Activated effector memory CD4-positive, alpha-beta T cell treated with Interleukin-2 at 50 U/mL for 16 hours (primary cell): ENCODE data around the gene ETV6.

Experiments used
- DNase-seq: peaks from one replicate; pipeline ENCODE4 v3.0.0-alpha.2; 2020

Gene ETV6

DNA sequence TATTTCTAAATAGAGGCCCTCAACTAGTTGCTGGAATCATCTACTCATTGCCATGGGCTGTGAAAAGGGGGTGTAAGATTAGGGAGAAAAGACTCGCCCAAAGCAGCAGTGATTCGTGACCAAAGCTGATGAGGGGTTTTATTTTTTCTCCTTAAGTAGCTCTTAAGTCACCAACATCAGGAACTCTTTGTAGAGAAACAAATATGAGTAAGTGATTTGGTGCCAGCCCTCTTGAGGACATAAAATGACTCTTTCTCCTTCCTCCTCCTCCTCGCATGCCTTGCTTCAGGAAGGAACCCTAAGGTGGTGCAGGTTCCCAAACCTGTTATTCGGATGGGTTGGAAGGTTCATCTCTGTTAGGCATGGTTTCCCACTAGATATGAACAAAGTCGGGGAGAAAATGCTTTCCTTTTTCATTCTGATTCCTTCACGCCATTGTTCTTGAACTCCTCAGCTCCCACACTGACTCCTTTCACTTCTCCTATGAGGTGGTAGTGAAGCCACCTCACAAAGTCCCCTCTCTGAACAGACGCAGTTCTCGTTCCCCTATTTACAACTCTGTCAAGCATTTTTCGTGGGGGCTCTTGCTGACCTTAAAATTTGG, 113.4 kb downstream of the ETV6 start:
- DNase-seq, result no peak

DNA sequence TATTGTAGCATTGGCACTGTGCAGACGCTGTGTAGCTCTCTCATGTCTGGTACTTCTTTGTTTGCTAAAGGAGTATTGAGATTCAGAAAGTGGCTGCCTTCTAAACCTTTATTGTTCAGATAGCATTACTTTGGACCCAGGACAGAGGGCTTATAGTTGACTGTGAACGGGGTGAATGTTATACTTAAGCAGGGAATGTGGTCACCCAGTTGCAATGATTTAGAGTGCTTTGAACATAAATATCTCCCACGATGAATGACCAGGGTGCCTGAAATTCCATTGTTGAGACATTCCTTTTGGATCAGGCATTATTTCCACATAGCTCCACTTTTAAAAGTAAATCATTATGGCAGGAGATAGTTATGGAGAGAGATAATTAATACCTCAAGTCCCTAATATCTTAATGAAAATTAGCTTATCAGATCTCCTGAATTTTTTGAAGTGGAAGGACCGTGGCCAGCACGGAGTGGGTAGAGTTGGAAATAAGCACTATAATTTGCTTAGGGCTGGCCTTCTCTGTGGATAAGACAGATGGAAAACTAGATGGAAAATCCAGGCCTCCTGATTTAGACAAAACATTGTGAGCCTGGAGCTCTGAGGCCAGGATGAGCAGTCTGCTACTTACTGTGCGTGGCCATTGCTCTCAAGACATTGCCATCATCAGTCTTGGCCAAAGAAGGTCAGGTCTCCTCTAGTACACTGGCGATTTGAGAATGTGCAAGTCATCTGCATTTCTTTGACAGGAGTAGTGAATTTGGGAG, 114.5 kb downstream of the ETV6 start:
- no peak for DNase-seq

DNA sequence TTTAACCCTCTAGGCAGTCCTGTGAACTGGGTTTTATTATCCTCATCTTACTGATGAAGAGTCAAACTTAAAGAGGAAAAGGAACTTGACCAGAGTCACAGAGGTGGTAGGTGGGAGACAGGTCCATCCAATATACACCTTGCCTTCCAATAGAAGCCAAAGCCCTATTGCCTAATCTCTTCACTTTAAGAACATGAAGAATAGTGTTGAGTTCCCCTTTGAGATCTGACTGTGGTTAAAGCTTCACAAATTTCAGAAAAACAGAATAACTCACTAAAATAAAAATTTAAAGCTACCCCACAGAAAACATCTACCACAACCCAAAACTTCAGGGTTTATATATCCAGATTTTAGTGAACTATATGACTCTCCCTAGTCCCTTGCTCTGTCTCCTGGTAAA, 115.4 kb downstream of the ETV6 start:
- no peak for DNase-seq

DNA sequence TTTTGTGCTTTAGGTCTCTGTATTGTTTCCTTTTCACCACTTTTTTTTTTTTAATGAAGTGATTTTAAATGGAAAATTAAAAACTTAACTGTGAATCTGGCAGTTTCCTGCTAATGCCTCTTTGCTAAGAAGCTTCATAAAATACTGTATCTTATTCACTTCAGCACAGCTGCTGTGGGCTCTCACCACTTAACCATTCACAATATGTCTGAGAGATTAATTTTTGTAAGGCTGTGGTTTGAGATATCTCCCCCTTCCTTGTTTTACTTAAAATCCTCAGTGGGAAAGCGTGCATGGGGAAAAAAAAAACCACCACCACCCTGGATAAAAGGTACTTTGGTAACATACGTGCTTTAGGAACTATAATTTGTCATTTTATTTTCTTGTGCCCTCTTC, 115.9 kb downstream of the ETV6 start:
- no peak for DNase-seq

DNA sequence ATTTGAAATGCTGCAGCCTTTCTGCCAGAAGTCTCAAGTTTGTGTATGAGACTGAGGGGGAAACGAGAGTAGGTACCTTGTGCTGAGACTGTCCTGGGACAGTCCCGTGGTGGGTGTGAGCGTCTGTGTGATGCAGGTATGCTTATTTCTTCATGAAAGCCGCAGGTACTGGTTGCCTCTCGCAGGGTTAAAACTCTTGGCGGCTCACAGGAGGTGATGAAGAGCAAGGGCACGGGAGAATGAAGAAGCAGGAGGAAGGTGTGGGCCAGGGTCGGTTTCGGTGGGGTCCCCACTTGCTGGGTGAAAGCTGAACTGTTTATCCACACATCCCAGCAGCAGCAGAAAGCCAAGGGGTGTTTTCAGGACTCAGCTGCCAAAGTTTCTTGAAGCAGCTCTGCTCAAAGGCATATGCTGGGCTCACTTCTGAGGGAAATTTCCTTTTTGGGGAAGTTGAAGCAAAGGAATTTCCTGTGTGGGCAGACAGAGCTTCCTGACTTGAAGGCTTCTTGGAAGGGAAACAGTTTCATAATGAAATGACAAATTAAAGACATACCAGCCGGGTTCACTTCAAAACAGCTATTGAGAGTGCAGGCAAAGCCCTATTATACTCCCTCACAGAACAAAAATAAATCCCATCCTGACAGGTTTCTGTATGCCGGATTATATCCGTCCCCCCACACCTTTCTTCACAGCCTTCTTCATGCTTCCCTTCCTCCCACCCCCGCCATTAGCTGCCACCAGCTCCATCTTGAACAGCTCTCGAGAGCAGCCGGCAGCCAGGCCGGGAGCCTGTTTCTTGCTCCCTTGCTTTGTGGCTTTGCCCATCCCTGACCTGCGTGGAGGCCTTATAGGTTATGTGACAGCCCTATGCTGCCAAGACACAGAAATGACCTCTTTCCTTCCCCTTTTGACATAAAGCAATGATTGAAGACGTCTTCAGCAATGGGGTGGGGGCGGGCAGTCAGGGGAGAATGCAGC, 116.6 kb downstream of the ETV6 start:
- DNase-seq, result peak; percentile 2

DNA sequence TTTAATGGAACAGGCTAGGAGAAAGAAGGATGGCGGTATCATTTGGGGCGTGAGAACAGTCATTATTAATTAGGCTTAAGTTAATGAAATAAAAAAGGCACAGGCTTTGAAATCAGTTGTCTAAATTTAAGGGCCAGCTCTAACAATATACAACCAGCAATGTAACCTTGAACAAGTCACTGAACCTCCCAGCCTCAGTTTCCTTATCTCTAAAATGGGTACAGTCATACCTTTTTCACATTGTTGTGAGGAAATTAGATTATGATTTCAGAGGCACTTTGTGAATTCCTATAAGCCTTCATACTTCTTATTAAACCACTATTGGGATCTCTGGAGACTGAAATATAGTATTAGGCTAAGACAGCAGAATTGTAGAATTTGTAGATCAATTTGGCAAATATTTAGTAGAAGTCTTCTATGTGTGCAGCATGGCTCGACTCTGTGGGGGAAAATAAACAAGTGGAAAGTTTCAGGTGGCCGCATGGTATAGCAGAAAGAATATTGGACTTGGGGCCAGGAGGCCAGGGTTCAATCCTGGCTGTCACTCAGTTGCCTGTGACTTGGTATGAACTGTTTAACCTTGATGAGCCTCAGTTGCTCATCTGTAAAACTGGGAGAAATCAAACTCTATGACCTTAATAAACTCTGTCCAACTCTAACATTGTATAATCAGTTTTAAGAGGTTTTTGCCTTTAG, 117.7 kb downstream of the ETV6 start:
- DNase-seq, result no peak

DNA sequence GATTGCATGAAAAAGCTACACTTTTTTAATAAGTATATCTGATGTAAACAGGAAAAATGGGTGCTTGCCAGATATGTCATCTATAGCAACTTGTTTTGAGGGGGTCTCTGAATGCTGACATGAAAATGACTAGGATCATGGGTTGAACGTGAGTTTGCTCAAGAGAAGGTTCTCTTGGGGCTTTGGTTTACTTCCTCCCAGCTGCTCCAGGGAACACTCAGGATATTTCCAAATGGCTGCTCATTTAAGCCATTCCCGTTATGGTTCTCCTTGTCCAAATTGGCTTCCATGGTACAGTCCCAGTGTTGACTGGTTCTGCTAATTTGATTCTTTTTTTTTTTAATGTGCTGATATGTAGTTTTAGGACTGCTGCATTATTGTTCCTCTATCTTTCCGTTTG, 118.3 kb downstream of the ETV6 start:
- DNase-seq, result no peak

DNA sequence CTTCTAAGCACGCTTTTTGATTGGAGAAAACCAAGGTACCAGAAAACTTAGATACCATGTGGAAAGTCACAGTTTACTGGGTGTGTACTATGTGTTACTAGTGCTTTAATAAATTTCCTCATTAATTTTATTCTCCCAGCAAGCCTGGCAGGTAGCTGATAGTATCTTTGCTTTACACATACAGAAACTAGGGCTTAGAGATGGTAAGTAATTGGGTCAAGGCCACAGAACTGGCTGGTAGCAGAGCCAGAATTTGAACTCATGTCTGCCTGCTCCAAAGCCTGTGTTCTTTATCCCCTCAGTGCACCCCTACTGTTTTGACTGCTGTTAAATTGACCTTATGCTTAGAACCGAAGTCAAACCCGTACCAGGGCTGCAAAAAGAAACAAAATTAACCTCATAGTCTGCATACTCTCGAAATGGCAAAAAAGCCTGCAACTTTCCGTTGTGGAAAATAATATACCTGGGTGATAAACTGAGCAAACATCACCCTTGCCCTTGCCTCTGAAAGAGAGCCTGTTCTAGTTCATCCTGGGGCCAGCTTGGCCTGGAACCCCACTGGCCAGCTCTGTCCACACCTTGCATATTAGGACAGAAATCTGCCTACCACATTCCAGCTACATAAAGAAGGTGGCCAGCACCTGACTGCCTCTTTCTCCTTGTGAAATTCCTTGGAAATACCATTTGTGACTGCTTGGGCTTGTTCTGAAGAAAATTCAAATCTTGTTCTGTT, 118.9 kb downstream of the ETV6 start:
- no peak for DNase-seq

DNA sequence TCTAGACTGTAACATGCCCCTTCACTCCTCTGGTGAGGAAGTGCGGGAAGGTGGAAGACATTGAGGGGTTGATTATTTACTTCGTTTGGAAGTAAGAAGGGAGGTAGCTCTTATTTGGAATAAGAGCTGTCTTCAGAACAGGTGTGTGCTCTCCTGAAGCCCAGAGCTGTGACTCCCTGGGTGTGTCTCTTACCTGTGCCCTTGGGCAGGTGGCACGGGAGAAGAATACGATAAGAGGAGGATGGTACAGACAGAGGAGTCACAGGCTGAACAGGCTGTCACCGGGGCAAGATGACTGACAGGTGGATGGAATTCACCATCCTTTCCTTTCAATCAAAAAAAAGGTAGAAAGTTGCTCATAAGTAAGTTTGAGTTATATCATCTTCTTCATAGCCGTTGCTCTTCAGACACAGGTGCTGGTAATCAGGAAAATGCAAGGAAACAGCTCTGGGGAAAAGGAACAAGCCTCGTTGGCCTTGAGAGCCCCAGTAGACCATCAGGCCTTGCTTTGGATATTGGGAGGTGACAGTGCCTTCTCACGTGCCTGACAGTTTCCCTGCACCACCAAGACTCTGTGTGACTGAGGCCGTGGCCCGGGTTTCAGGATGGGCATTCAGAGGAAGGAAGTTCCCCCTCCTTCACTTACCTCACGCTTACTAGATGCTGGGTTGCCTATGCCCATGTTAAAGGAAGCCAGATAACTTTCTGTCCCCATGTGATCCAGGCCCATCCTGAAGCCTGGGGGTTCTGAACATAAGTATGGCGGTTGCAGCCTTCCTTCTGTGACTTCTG, 120.4 kb downstream of the ETV6 start:
- DNase-seq, result peak; percentile 2

DNA sequence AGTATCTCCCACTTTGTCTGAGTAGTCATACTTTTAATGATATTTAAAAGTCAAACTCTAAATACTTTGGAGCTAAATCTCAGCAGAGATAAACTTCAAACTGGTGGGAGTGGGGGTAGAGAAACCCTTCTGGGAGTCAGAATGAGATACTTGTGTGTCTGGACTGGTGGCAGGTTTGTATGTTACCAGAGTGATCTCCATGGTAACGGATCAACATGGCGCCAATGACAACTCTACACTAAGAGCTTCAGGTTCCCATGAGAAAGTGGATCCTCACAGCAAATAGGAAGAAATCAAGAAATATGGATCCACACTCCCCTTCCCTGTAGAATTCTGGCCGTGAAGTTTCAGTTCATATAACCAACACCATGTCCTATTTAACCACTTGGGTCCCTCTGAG, 121.9 kb downstream of the ETV6 start:
- no peak for DNase-seq

DNA sequence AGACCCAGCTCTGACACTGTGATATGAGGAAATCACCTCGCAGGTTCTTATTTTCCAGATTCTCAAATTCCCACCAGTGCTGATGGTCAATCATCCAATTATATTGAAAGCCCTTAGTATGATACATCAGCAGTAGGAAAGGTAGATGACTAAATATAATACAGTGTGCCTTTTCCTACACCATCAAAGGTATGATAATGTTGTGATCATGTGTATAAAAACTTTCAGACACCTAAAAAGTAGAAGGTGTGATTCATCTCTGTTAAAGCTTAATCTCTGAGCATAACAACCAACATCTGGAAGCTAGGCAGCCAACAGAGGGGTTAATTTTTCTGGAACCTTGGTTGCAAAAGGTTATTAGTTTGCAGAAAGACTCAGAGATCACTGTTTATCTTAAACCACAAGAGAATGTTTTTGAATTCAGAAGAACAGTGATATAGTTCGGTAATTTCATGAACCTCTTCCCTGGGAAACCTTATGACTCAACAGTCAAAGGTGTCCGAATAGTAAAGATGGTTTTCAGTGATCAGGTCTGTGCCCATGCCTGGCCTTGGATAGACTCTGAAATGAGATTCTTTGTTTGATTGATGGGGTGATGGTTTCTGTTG, 122.5 kb downstream of the ETV6 start:
- DNase-seq, result no peak

DNA sequence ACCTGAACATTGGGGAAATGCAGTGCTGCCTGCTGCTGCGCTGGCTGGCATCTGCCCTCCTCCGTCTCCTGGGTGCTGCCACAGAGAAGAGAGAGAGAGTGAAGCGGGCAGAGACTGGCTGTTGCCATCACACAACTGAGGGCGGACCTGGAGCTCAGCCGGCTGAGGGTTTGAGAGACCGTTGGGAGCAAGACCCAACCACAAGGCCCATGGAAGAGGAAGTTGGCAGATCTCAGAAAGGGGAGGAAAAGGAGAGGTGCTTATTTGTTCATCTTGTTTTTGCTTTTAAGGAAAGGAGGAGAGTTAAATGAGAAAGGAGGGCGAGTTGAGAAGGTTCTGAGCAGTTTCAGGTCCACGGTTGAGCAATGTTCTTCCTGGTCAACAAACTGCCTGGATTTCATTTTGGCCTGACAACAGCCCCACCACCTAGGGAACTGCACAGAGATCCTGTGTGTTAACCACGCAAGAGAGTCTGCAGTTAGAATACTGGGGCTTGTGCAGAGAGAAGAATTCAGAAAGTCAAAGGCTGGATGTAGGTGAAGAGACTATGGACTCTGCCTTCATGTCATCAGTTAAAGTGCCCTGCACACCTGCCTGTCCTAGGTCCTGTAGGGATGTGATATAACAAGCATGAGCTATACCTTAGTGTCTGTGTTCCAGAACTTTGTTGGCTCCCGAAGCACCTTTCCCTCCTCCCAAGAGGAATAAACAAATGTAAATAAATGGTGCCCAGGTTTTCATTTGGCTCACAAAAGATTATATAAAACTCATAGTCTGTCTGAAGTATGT, 124.6 kb downstream of the ETV6 start:
- no peak for DNase-seq

DNA sequence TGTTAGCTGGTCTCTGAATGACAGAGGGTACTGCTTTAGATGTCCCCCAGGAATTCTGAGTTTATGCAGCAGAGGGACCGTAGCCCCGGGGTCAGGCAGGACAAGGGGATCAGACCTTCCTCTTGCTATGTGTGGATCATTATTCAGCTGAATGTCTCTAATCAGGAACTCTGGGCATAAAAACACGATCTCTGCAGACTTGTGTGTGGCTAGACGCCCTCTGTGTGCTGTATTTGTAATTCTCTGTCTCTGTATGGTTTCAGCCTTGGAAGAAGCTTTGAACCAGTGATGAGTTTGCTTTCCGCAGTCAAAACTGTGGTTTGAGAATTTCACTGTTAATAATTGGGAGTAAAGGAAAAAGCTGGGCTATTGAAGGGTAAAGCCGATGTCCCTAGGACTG, 125.3 kb downstream of the ETV6 start:
- no peak for DNase-seq

DNA sequence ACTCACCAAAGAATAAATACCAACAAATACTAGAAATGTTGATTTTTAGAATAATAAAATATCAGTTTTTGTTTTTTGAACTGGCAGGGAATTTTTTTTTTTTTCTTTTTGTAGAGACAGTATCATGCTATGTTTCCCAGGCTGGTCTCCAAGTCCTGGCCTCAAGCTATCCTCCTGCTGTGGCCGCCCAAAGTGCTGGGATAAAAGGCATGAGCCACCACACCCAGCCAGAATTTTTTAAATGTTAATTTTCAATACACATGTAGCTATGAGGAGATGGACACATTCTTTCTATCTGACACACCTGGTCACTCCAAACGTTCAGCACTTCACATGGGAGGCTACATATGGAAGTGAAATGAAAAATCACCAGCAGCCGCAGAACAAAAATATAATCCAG, 126.8 kb downstream of the ETV6 start:
- DNase-seq, result no peak

DNA sequence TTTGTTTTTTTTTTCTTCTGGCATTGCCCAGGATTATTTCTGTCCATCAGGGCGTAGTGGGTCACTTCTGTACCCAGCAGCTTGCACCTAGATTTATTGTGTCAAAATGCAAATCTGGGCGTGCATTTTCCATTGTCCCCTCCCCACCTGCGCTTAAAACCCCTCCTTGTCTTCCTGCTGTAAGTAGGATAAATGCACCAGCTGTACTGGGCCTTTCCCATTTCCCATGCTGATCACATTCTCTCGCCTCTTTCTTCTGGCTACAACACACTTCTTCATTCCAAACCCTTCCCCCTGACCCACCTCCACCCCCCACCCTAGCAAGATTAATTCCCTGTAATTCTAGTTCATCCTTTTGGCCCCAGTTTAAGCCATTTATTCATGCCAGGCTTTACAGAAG, 128.0 kb downstream of the ETV6 start:
- DNase-seq, result no peak

DNA sequence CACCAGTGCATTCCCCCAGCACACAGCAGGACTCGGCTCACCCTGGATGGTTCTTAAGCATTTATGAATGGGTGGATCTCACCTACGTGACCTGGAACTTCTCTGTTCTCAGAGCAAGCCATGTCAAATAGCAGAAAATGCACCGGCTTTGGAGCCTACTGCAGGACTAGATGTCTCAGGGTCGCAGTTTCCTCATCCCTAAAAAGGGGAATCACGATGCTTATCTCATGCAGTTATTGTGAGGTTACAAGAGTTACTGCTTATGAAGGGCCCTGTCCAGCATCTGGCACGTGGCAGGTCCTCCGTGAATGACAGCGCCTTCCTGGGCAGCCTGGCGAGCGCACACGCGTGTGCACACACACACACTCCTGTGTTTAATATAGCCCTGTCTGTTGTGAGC, 128.5 kb downstream of the ETV6 start:
- DNase-seq, result no peak

DNA sequence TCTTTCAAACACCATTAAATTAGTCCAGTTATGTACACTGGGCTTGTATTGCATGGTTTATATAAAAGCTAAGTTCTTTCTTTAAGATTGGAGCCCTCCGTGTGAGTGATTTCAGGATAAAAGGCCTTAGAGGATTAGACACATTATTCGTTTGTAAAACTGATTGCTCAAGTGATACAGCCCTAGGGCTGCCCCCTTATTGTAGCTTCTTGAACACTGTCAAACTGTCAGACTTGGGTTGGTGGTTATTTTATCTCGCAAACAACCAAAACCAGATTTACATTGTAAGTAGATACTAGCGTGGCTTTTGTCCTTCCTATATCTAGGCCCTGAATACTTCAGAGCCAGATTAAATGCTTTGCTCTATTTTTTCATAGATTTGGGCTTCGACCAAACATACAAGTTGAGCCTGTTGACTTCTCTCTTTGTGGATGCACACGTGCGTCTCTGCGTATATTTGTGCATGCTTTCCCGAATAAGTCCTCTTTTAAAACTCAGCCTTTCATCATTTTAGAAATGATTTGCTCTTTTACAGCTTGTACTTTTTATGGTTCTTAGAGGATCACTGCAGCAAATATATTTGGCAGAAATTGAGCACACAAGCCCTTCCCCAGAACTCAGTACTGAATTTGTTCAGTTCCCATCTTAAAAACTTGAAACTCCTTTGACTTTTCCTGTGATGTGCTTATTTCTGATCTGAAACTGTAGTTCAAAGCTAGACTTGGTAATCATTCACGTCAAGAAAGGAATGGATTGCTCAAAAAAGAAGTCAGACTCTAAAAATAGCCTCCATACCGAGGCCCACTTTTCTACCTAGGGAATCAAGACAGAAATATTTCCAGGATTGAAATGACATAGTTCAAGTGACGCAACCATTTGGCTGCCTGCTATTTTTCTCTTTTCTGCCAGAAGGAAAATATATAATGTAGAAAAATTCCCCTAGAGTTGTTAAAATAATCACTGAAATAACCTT, 129.5 kb downstream of the ETV6 start:
- DNase-seq, result no peak

DNA sequence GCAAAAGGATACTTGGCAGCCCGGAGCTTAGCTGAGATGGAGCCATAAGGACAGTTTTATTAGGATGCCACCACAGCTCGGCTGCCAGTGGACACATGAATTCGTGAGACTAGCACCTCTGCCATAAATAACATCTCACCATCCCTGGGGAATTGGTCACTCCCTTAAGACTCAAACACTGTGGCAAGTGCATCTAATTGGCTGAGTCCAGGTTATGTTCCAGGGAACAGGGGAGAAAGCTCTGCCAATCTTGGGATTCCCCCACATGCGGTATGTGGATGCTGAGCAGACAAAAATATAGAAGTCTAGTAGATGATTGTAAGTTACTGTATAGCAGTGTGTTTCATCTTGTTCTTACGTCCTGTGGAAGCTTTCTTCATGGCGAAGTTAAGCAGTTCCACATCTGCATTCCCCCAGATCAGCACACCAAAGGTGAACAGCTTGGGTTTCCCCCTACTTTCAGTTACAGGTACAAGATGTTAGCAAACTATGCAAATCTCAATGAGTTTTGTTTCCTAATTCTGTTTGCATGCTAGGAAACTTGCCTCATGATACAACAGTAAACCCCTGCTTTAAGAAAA, 131.1 kb downstream of the ETV6 start:
- DNase-seq, result no peak
